NCI-H748 (cell line): ENCODE data around the gene TSKU.

ENCODE experiments used
- DNase-seq: peaks from one replicate; lab custom pipeline; 2025; ENCODE audit not compliant: unreplicated experiment; lab: John Stamatoyannopoulos, UW

Gene TSKU

GRCh38 chr11:76752321-76753143, 30.6 kb upstream of the TSKU start:
- no peak for DNase-seq

GRCh38 chr11:76753449-76753848, 29.7 kb upstream of the TSKU start:
- no peak for DNase-seq

- no peak for DNase-seq
Observed at GRCh38 chr11:76753950-76754349, 29.2 kb upstream of the TSKU start.

- DNase-seq: peak; percentile 13
Observed at GRCh38 chr11:76756341-76756741, 26.8 kb upstream of the TSKU start.

- no peak for DNase-seq
Observed at GRCh38 chr11:76758311-76758710, 24.8 kb upstream of the TSKU start.

- no peak for DNase-seq
Observed at GRCh38 chr11:76759092-76759491, 24.1 kb upstream of the TSKU start.

GRCh38 chr11:76759517-76759916, 23.6 kb upstream of the TSKU start:
- no peak for DNase-seq

- DNase-seq: no peak
Observed at GRCh38 chr11:76760236-76760635, 22.9 kb upstream of the TSKU start.

GRCh38 chr11:76761718-76762355, 21.3 kb upstream of the TSKU start:
- no peak for DNase-seq

- no peak for DNase-seq
Observed at GRCh38 chr11:76762356-76762752, 20.8 kb upstream of the TSKU start.

- DNase-seq: no peak
Observed at GRCh38 chr11:76762867-76763572, 20.1 kb upstream of the TSKU start.

- no peak for DNase-seq
Observed at GRCh38 chr11:76763573-76764346, 19.4 kb upstream of the TSKU start.

GRCh38 chr11:76764941-76765665, 18.1 kb upstream of the TSKU start:
- no peak for DNase-seq

- DNase-seq: no peak
Observed at GRCh38 chr11:76765863-76766350, 17.2 kb upstream of the TSKU start.

- no peak for DNase-seq
Observed at GRCh38 chr11:76766521-76766920, 16.6 kb upstream of the TSKU start.

GRCh38 chr11:76767659-76768058, 15.5 kb upstream of the TSKU start:
- DNase-seq: no peak

GRCh38 chr11:76768088-76768908, 14.9 kb upstream of the TSKU start:
- no peak for DNase-seq

- no peak for DNase-seq
Observed at GRCh38 chr11:76768909-76769560, 14.1 kb upstream of the TSKU start.
